Amygdala (tissue), 56 donors: ENCODE measurements around the gene GTF2IRD1.
A peak's percentile ranks its signal among the peaks of the same experiment; 100 is the strongest.
"Not testable (repeated sequence)": the region's sequence is repeated elsewhere in the genome, so short reads cannot be mapped to it uniquely, and the experiment has no call there.

Experiments used
- DNase-seq, 56 donors: peaks; one replicate each; lab custom pipeline; 2025; lab: John Stamatoyannopoulos, UW

Gene GTF2IRD1

GRCh38 chr7:74483402-74484336, 30.0 kb downstream of the GTF2IRD1 start:
- no peak for DNase-seq

GRCh38 chr7:74485611-74486010, 31.9 kb downstream of the GTF2IRD1 start:
- DNase-seq, result no peak

GRCh38 chr7:74488518-74489030, 34.9 kb downstream of the GTF2IRD1 start:
- DNase-seq, result not testable (repeated sequence)

GRCh38 chr7:74489997-74490945, 36.6 kb downstream of the GTF2IRD1 start:
- DNase-seq, result peak in 30 of 56 donors; percentile 7 to 80 (median 30)

- not testable (repeated sequence) for DNase-seq
Measured at GRCh38 chr7:74491490-74491889, 37.8 kb downstream of the GTF2IRD1 start.

- DNase-seq, result no peak
Measured at GRCh38 chr7:74493295-74493694, 39.6 kb downstream of the GTF2IRD1 start.

GRCh38 chr7:74494076-74494548, 40.4 kb downstream of the GTF2IRD1 start:
- DNase-seq, result no peak

GRCh38 chr7:74495112-74496086, 41.7 kb downstream of the GTF2IRD1 start:
- DNase-seq, result peak in 5 of 56 donors; percentile 8 to 55 (median 13)

GRCh38 chr7:74496272-74496671, 42.6 kb downstream of the GTF2IRD1 start:
- DNase-seq, result peak in 1 of 56 donors; percentile 41

GRCh38 chr7:74496773-74497172, 43.1 kb downstream of the GTF2IRD1 start:
- not testable (repeated sequence) for DNase-seq

- DNase-seq, result no peak
Measured at GRCh38 chr7:74498354-74498753, 44.6 kb downstream of the GTF2IRD1 start.

- DNase-seq, result peak in 1 of 56 donors; percentile 9
Measured at GRCh38 chr7:74498996-74499834, 45.5 kb downstream of the GTF2IRD1 start.

- no peak for DNase-seq
Measured at GRCh38 chr7:74499835-74500388, 46.2 kb downstream of the GTF2IRD1 start.

- peak in 29 of 56 donors; percentile 10 to 69 (median 33) for DNase-seq
Measured at GRCh38 chr7:74501298-74501697, 47.6 kb downstream of the GTF2IRD1 start.

GRCh38 chr7:74502216-74502891, 48.6 kb downstream of the GTF2IRD1 start:
- DNase-seq, result peak in 27 of 56 donors; percentile 6 to 61 (median 25)

- DNase-seq, result no peak
Measured at GRCh38 chr7:74503061-74503460, 49.4 kb downstream of the GTF2IRD1 start.

GRCh38 chr7:74503943-74504342, 50.2 kb downstream of the GTF2IRD1 start:
- DNase-seq, result no peak
